H7 (cell line): Measurements from ENCODE around the gene TRPC4AP. TPM values are rescaled to one million over a fixed set of nuclear protein-coding genes. Genes with fewer than 3 reads are reported as not detected.
"Not testable (repeated sequence)": the region's sequence is repeated elsewhere in the genome, so short reads cannot be mapped to it uniquely, and the experiment has no call there.

ENCODE experiments used
- DNase-seq: peaks from one replicate; pipeline ENCODE4 v3.0.0; 2012
- H3K27me3 ChIP-seq: 2 replicates; pipeline ENCODE4 v1.6.0; 2011; ENCODE audit warnings: mild to moderate bottlenecking, low read length; ENCODE audit not compliant: control insufficient read depth, insufficient read depth
- H3K36me3 ChIP-seq: replicated peaks from 2 replicates; pipeline ENCODE4 v1.5.1; 2011; ENCODE audit warnings: low read length; ENCODE audit not compliant: control insufficient read depth, insufficient read depth
- H3K4me3 ChIP-seq: 2 replicates; pipeline ENCODE4 v1.5.1; 2011; ENCODE audit warnings: low read depth, mild to moderate bottlenecking, control low read depth, low read length, moderate library complexity; ENCODE audit not compliant: insufficient read depth
- total RNA-seq: library from RNA; depleted of rRNA; stranded (reverse); fragments of >200 nt; shearing (Covaris generic); gene quantifications from 2 replicates; pipeline ENCODE4 v1.2.3, GENCODE V29; 2014

TRPC4AP gene
- total RNA-seq, 1 experiment from 2014 or later, result 63.8 TPM

DNA sequence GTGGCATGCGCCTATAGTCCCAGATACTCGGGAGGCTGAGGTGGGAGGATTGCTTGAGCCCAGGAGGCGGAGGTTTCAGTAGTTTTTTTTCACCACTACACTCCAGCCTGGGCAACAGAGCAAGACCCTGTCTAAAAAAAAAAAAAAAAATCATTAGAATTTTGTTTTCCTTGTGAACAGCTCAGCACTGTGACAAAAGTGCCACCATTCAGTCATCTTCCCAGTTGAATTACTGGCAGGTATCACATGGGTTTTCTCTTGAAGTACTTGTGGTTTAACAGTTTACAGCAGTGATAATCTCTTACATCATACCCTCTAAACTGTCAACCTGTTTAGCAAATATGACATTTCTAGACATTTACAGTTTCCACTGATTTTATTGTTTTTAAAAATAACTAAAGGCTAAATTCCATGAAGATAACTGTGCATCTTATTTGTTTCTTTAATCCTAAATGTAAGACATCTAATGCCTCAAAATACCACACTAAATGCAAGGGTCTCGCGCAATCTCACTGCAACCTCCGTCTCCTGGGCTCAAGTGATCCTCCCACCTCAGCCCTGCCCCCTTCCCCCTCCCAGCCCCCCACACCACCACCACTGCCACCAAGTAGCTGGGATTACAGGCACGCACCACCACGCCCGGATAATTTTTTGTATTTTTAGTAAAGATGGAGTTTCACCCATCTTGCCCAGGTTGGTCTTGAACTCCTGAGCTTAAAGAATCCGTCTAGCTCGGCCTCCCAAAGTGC, 7.0 kb downstream of the TRPC4AP start:
- DNase-seq, result no peak
- no peaks in the 10 kb centered on the region for H3K27me3 ChIP-seq
- no peaks in the 10 kb centered on the region for H3K36me3 ChIP-seq
- no peak overlapping the region for H3K4me3 ChIP-seq

DNA sequence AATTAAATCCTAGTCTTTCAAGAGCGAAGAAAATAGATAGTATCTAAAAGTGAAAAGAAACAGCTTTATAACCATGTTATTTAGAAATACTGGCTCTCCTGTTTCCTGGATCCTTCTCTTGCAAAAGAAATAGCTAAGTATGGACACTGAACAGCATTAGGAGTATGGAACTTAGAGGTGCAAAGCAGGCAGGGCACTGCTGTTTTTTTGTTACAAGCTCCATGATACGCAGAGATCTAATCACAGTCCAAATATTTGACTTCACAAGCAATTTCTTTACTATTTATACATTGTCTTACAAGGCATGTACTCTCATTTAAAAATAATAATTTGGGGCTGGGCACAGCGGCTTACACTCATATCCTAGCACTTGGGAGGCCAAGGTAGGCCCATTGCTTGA, 7.6 kb downstream of the TRPC4AP start:
- no peaks in the 10 kb centered on the region for H3K27me3 ChIP-seq
- no peak for DNase-seq
- no peaks in the 10 kb centered on the region for H3K36me3 ChIP-seq
- H3K4me3 ChIP-seq, result no peak overlapping the region

DNA sequence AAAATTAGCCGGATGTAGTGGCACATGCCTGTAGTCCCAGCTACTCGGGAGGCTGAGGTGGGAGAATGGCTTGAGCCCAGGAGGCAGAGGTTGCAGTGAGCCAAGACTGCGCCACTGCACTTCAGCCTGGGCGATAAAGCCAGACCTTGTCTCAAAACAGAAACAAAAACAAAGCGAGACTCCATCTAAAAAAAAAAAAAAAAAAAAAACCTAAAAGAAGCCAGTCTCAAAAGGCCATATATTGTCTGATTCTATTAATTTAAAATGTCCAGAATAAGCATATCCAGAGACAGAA, 12.3 kb downstream of the TRPC4AP start:
- H3K27me3 ChIP-seq, DNase-seq, H3K4me3 ChIP-seq: not testable (repeated sequence)
- H3K36me3 ChIP-seq, result peaks cover 11% of the 10 kb centered on the region

DNA sequence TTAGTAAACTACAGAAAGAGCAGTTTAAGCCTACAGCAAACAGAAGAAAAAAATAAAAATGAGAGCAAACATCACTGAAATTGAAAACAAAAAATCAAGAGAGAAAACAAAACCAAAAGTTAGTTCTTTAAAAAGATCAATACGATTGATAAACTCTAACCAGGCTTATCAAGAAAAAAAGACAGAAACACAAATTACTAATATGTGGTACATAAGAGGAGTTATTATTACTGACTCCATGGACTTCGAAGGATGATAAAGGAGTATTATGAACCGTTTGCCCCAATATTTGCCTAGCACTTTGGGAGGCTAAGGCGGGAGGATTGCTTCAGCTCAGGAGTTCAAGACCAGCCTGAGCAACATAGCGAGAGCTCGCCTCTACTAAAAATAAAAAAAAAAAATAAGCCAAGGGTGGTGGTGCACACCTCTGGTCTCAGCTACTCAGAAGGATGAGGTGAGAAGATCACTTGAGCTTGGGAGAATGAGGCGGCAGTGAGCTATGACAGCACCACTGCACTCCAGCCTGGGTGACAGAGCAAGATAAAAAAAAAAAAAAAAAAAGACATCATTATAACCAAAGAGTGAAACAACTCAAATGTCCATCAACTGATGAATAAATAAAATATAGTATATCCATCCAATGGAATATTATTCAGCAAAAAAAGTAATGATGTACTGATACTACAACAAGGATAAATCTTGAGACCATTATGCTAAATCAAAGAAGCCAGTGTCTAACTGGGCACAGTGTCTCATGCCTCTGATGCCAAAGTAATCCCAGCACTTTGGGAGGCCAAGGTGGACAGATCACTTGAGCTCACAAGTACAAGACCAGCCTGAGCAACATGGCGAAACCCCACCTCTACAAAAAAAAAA, 12.9 kb downstream of the TRPC4AP start:
- Histone ChIP-seq H3K36me3 (peaks cover 11% of the 10 kb centered on the region), H3K4me3 (no peak overlapping the region), H3K27me3 (no peaks in the 10 kb centered on the region)
- no peak for DNase-seq

DNA sequence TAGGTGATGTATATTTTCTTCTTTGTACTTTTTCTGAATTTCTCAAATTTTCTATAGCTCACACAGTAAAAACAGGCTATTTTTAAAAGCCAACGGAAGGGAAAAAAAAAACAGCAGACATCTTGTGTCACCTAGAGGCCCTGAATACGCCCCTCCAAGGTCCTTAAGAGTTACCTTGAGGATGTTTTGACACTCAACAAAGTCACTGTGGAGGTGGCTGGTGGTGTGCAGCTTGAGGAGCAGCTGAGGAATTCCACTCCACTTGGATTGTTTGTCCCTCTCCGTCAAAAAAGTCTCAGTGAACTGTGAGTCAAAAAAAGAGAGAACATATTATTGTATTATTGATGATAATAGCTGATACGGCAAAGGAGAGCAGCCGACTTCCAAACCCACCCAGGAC, 14.7 kb downstream of the TRPC4AP start:
- no peak for DNase-seq
- Histone ChIP-seq H3K27me3 (no peaks in the 10 kb centered on the region), H3K36me3 (peaks cover 11% of the 10 kb centered on the region), H3K4me3 (no peak overlapping the region)

DNA sequence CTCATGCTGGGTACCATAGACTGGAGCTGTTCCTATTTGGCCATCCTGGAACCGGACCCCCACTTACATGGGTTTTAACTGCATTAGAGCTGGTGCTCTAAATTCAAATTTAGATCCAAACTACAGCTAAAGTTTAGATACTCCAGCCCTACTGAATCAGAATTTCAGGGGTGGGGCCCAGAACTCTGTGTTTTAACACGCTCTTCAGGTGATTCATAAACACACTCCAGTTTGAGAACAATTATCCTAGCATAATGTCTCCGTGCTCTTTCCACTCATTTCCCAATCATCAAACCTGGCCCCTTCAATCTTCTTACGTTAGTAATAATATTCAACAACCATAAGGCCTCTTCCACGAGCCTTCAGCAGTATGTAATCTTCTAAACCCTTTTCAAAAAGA, 15.3 kb downstream of the TRPC4AP start:
- Histone ChIP-seq H3K4me3 (no peak overlapping the region), H3K36me3 (peaks cover 11% of the 10 kb centered on the region), H3K27me3 (no peaks in the 10 kb centered on the region)
- DNase-seq, result no peak

DNA sequence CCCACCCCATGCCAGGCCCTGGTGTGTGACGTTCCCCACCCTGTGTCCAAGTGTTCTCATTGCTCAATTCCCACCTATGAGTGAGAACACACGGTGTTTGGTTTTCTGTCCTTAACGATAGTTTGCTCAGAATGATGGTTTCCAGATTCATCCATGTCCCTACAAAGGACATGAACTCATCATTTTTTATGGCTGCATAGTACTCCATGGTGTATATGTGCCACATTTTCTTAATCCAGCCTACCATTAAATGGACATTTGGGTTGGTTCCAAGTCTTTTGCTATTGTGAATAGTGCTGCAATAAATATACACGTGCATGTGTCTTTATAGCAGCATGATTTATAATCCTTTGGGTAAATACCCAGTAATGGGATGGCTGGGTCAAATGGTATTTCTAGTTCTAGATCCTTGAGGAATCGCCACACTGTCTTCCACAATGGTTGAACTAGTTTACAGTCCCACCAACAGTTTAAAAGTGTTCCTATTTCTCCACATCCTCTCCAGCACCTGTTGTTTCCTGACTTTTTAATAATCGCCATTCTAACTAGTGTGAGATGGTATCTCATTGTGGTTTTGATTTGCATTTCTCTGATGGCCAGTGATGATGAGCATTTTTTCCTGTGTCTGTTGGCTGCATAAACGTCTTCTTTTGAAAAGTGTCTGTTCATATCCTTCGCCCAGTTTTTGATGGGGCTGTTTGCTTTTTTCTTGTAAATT, 21.0 kb downstream of the TRPC4AP start:
- H3K36me3 ChIP-seq, H3K4me3 ChIP-seq, DNase-seq, H3K27me3 ChIP-seq: not testable (repeated sequence)

DNA sequence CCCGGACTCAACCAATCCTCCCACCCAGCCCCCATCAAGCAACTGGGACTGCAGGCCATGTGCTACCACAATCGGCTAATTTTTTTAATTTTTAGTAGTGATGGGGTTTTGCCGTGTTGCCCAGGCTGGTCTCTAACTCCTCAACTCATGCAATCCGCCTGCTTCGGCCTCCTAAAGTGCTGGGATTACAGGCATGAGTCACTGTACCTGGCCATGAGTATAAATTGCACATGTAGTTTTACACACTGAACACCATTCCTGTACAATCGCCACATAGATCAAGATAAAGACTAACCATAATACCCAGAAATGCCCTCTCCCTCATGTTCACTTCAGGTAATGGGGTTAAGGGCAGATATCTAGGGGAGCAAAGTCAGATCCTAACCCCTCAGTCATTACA, 26.4 kb downstream of the TRPC4AP start:
- Histone ChIP-seq H3K4me3 (no peak overlapping the region), H3K36me3 (peaks cover 5% of the 10 kb centered on the region), H3K27me3 (no peaks in the 10 kb centered on the region)
- DNase-seq, result no peak

DNA sequence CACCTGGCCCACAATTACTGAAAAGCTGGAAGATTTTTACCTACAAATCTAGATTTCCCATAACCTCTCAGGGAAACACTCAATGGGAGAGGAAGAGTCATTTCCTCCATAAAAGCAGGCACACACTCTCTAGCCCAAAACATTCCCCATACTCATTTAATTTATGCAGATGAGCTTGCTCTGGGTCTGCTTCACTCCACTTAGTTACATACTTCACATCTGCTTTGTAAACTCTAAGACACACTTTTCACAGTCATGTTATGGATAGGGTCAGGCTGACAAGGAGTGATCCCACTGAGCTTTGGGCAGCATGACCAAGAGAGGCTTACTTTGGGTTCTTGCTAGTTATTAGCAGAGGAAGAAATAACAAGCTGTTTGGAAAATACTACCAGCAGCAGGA, 27.4 kb downstream of the TRPC4AP start:
- Histone ChIP-seq H3K27me3 (no peaks in the 10 kb centered on the region), H3K4me3 (no peak overlapping the region), H3K36me3 (peaks cover 5% of the 10 kb centered on the region)
- DNase-seq, result no peak

DNA sequence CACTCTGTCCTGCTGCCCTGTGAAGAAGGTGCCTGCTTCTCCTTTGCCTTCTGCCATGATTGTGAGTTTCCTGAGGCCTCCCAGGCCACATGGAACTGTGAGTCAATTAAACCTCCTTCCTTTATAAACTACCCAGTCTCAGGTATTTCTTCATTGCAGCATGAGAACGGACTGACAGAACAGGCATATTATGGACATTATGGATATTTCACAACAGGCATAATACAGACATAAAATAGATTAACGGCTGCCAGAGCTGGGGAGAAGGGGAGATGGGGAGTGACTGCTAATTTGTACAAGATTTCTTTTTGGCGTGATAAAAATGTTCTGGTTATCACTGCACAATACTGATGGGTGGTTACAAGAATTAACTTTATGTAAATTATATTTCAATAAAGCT, 29.4 kb downstream of the TRPC4AP start:
- Histone ChIP-seq H3K4me3 (no peak overlapping the region), H3K36me3 (peaks cover 2% of the 10 kb centered on the region; the same call in 1 of the 2 replicates), H3K27me3 (no peaks in the 10 kb centered on the region)
- DNase-seq, result no peak

DNA sequence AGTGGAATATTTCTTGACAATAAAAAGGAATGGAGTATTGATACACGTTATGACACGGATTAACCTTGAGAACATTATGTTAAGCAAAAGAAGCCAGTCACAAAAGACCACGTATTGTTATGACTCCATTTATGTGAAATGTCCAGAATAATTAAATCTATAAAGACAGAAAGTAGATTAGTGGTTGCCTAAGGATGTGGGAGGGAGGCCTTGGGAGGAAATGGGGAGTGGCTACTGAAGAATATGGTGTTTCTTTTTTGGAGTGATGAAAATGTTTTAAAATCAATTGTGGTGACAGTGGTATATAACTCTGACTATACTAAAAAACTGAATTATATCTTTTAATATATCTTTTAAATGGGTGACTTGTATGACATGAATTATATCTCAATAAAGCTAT, 30.1 kb downstream of the TRPC4AP start:
- Histone ChIP-seq H3K27me3 (no peaks in the 10 kb centered on the region), H3K4me3 (no peak overlapping the region), H3K36me3 (peaks cover 2% of the 10 kb centered on the region; the same call in 1 of the 2 replicates)

DNA sequence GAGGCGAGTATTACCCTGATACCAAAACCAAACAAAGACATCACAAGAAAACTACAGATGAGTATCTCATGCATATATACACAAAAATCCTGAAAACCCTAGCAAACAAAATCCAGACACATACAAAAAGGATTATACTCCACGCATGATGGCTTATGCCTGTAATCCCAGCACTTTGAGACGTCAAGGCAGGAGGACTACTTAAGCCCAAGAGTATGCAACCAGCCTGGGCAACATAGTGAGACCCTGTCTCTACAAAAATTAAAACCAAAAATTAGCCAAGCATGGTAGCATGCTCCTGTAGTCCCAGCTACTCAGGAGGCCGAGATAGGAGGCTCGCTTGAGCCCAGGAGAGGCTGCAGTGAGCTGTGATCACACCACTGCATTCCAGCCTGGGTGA, 32.4 kb downstream of the TRPC4AP start:
- no peak for DNase-seq
- Histone ChIP-seq H3K4me3 (no peak overlapping the region), H3K27me3 (no peaks in the 10 kb centered on the region), H3K36me3 (peaks cover 2% of the 10 kb centered on the region)

More for the DNA sequence above, 30.1 kb downstream of the TRPC4AP start:
- no peak for DNase-seq

DNA sequence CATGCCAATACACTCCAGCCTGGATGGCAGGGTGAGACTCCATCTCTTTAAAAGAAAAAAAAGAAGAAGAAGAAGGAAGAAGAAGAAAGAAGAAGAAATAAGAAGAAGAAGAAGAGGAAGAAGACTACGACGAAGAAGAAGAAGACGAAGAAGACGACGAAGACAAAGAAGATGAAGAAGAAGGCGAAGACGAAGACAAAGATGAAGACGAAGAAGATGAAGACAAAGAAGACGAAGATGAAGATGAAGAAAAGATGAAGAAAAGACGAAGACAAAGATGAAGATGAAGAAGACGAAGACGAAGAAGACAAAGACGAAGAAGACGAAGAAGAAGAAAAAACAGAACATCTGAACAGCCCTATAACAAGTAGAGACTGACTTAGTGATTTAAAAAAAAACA, 33.0 kb downstream of the TRPC4AP start:
- Histone ChIP-seq H3K4me3 (no peak overlapping the region), H3K36me3 (peaks cover 2% of the 10 kb centered on the region), H3K27me3 (no peaks in the 10 kb centered on the region)
- DNase-seq, result no peak

DNA sequence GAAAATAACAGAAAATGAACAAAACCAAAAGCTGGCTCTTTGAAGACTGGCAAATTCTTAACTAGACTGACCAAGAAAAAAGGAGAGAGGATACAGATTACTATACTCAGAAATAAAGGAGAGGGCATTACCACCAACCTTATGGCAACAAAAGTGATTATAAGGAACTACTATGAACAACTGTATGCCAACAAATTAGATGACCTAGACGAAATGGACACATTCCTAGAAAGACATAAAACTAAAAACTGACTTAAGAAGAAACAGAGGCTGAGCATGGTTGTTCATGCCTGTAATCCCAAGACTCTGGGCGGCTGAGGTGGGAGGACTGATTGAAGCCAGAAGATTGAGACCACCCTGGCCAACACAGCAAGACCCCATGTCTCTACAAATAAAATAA, 33.5 kb downstream of the TRPC4AP start:
- Histone ChIP-seq H3K27me3 (no peaks in the 10 kb centered on the region), H3K4me3 (no peak overlapping the region), H3K36me3 (peaks cover 3% of the 10 kb centered on the region)
- no peak for DNase-seq
